B cell (primary cell): ENCODE measurements around the gene SLC25A25. TPM values are rescaled to one million over a fixed set of nuclear protein-coding genes. Genes with fewer than 3 reads are reported as not detected.

Experiments
- ATAC-seq: fragments of 200-7000 bp; cut with Tn5 transposase; one replicate; pipeline ENCODE4 v1.10.0; 2021; ENCODE audit warnings: low read depth, mild to moderate bottlenecking, moderate number of reproducible peaks, moderate library complexity
- CTCF ChIA-PET: fragments of 350-600 bp; sonication (Branson Sonifier 250); formaldehyde crosslinking; loops from one replicate; lab custom pipeline; 2021; ENCODE audit warnings: antibody characterized with exemption, inconsistent platforms; lab: Charles Lee
- POLR2A ChIA-PET: fragments of 350-600 bp; sonication (Branson Sonifier 250); formaldehyde crosslinking; loops from one replicate; lab custom pipeline; 2021; ENCODE audit warnings: antibody characterized with exemption; lab: Charles Lee
- DNase-seq: peaks from one replicate; pipeline ENCODE4 v3.0.0; 2013
- H2AFZ ChIP-seq: 2 replicates; pipeline ENCODE4 v1.6.1; 2012; ENCODE audit warnings: mild to moderate bottlenecking, low read depth, low read length; ENCODE audit not compliant: insufficient read depth, poor library complexity, severe bottlenecking
- H3K27ac ChIP-seq, 2 donors: 1 replicate in 1 of 2; 2 replicates in 1 of 2; pipeline ENCODE4 v1.5.1; 2012 to 2013; ENCODE audit warnings: low read length in 2 of 2, mild to moderate bottlenecking in 2 of 2, moderate library complexity in 1 of 2
- H3K27me3 ChIP-seq, 4 experiments: fragments of 200-600 bp in 1 of 4; sonication (generic) in 1 of 4; replicated peaks in 1 of 4; 1 replicate in 2 of 4; 2 replicates in 2 of 4; pipeline versions ENCODE4 v1.6.1 to v1.7.0; 2013 to 2016; ENCODE audit warnings: low read length in 3 of 4, mild to moderate bottlenecking in 2 of 4, mixed read lengths in 1 of 4, moderate library complexity in 1 of 4; ENCODE audit not compliant: insufficient read depth in 4 of 4, control insufficient read depth in 3 of 4; ENCODE audit errors: control extremely low read depth in 1 of 4
- H3K36me3 ChIP-seq, 2 experiments: replicated peaks in 1 of 2; 1 replicate in 1 of 2; 2 replicates in 1 of 2; pipeline versions ENCODE4 v1.6.1 to v1.7.1; 2013; ENCODE audit warnings: low read length in 1 of 2; ENCODE audit not compliant: insufficient read depth in 2 of 2, control insufficient read depth in 1 of 2; ENCODE audit errors: control extremely low read depth in 1 of 2, extremely low read depth in 1 of 2
- H3K4me1 ChIP-seq, 2 donors: fragments of 200-600 bp in 1 of 2; sonication (generic) in 1 of 2; 1 replicate in 1 of 2; 2 replicates in 1 of 2; pipeline versions ENCODE4 v1.5.1 to v1.6.1; 2013 to 2017; ENCODE audit warnings: low read length in 2 of 2; ENCODE audit not compliant: control insufficient read depth in 2 of 2, insufficient read depth in 2 of 2
- H3K4me2 ChIP-seq: replicated peaks from 2 replicates; pipeline ENCODE3; 2012; ENCODE audit warnings: mild to moderate bottlenecking, low read depth, low read length; ENCODE audit not compliant: poor library complexity, severe bottlenecking
- H3K4me3 ChIP-seq, 5 experiments: fragments of 200-600 bp in 1 of 5; sonication (generic) in 1 of 5; 1 replicate in 3 of 5; 2 replicates in 2 of 5; pipeline versions ENCODE4 v1.5.1 to v1.7.0; 2011 to 2016; ENCODE audit warnings: low read length in 4 of 5, mild to moderate bottlenecking in 4 of 5, low read depth in 2 of 5, control low read depth in 1 of 5, moderate library complexity in 1 of 5; ENCODE audit not compliant: insufficient read depth in 1 of 5; ENCODE audit errors: control extremely low read depth in 1 of 5, extremely low read depth in 1 of 5
- H3K79me2 ChIP-seq: fragments of 200-600 bp; sonication (generic); one replicate; pipeline ENCODE4 v1.6.0; 2016; ENCODE audit warnings: low read length; ENCODE audit not compliant: control insufficient read depth, insufficient read depth
- H3K9ac ChIP-seq: fragments of 200-600 bp; sonication (generic); 2 replicates; pipeline ENCODE4 v1.6.1; 2017; ENCODE audit warnings: mild to moderate bottlenecking, low read length, moderate library complexity
- H3K9me3 ChIP-seq, 3 donors: one replicate each; pipeline versions ENCODE4 v1.6.1 to v1.7.1; 2013; ENCODE audit warnings: low read length in 2 of 3; ENCODE audit not compliant: control insufficient read depth in 2 of 3, insufficient read depth in 1 of 3; ENCODE audit errors: control extremely low read depth in 1 of 3
- H4K20me1 ChIP-seq: 2 replicates; pipeline ENCODE4 v1.6.0; 2012; ENCODE audit warnings: mild to moderate bottlenecking, low read length; ENCODE audit not compliant: insufficient read depth, control insufficient read depth, poor library complexity, severe bottlenecking
- H3K27ac Mint-ChIP-seq: one replicate; pipeline ENCODE4 v1.8.0; 2021; ENCODE audit warnings: mixed read lengths
- H3K27me3 Mint-ChIP-seq: one replicate; pipeline ENCODE4 v1.8.0; 2021; ENCODE audit warnings: mixed read lengths
- H3K4me1 Mint-ChIP-seq: one replicate; pipeline ENCODE4 v1.8.0; 2021; ENCODE audit warnings: mixed read lengths
- H3K4me3 Mint-ChIP-seq: one replicate; pipeline ENCODE4 v1.8.0; 2021; ENCODE audit warnings: mixed read lengths
- H3K9me3 Mint-ChIP-seq: one replicate; pipeline ENCODE4 v1.8.0; 2022; ENCODE audit warnings: mixed read lengths; ENCODE audit not compliant: insufficient read depth
- EZH2 ChIP-seq: IDR thresholded peaks from 2 replicates; pipeline ENCODE4 v1.6.1; 2012; ENCODE audit warnings: borderline replicate concordance, low read depth, mild to moderate bottlenecking, moderate library complexity, low read length; ENCODE audit not compliant: insufficient read depth, poor library complexity, severe bottlenecking
- WGBS: methylation state at CpG from one replicate; pipeline ENCODE4 v1.1.5; 2013; ENCODE audit warnings: missing lambda C conversion rate; ENCODE audit not compliant: insufficient coverage; 5-methylcytosine and 5-hydroxymethylcytosine counted together
- intact Hi-C: fragments of 100-400 bp; cut with micrococcal nuclease; formaldehyde crosslinking; loops from one replicate; pipeline ENCODE4 v1.10.0; 2022
- polyA plus RNA-seq: library from polyadenylated mRNA; depleted of rRNA; stranded (reverse); fragments of >200 nt; gene quantifications from 2 replicates; pipeline ENCODE4 v1.2.3, GENCODE V29; 2012
- total RNA-seq, 2 donors: library from RNA; stranded (reverse); fragments of 120-200 nt in 1 of 2; gene quantifications; 1 replicate in 1 of 2; 2 replicates in 1 of 2; pipeline versions ENCODE4 v1.2.3 to v1.2.4, GENCODE V29; 2013 to 2022
- TF ChIP-seq, protein P1 (sequence below): fragments of 200-600 bp; IDR thresholded peaks from one replicate; pipeline ENCODE4 v1.8.0; 2022; ENCODE audit warnings: antibody characterized with exemption, mild to moderate bottlenecking

Gene SLC25A25
- total and polyA plus RNA-seq, 2 donors (not counting 1 experiment from before 2014, with no cell fraction given): 12.1 to 18.6 TPM

DNA sequence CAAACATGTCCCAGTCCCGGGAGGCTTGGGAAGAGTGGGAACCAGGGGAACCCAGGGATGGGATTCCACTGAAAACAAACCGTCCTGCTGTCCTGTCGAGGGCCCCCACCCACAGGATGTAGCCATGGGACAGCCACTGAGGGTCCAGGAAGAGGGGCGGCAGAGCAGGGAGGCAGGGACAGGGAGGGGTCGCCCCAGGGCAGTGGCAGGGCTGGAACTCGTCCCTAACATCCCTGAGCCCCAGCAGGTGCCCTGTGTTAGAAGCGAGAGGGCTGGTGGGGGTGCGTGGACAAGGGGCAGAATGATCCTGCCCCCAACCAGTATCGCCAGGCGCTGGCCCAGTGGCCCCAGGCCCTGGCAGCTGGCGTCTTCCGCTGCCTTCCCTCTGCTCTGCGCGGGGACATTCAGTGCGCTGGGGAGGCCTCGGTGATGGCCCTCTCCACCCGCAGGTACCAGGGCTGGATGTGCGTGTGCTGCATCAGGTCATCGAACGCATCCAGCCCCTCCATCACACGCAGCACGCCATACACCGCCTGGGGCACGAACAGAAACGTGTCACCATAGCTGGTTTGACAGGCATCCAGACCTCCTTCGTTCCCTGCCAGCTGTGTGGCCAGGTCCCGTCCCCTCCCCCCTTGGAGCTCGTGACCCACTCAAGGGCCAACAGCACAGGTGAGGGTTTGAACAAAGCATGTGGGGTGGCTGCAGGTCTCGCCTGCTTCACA, 52.9 kb downstream of the SLC25A25 start:
- peaks cover 32% of the 10 kb centered on the region for H3K4me1 Mint-ChIP-seq
- ChIA-PET POLR2A (no interaction called here), CTCF (no interaction called here)
- TF ChIP-seq EZH2: no peak
- TF ChIP-seq, protein P1, sequence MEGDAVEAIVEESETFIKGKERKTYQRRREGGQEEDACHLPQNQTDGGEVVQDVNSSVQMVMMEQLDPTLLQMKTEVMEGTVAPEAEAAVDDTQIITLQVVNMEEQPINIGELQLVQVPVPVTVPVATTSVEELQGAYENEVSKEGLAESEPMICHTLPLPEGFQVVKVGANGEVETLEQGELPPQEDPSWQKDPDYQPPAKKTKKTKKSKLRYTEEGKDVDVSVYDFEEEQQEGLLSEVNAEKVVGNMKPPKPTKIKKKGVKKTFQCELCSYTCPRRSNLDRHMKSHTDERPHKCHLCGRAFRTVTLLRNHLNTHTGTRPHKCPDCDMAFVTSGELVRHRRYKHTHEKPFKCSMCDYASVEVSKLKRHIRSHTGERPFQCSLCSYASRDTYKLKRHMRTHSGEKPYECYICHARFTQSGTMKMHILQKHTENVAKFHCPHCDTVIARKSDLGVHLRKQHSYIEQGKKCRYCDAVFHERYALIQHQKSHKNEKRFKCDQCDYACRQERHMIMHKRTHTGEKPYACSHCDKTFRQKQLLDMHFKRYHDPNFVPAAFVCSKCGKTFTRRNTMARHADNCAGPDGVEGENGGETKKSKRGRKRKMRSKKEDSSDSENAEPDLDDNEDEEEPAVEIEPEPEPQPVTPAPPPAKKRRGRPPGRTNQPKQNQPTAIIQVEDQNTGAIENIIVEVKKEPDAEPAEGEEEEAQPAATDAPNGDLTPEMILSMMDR: no peak
- ATAC-seq (no peak), DNase-seq (no peak)
- Histone ChIP-seq H4K20me1 (peaks cover 23% of the 10 kb centered on the region), H3K9me3 (peaks cover 0 to 5% (median 0%) of the 10 kb centered on the region in 3 donors), H3K4me1 (peaks cover 29 to 36% of the 10 kb centered on the region in 2 donors), H3K9ac (no peak overlapping the region), H3K4me2 (no peak overlapping the region), H3K36me3 (peaks cover 0 to 34% of the 10 kb centered on the region in 2 experiments), H3K27ac (no peak overlapping the region), H3K79me2 (peaks cover 22% of the 10 kb centered on the region), H3K4me3 (no peak overlapping the region), H3K27me3 (no peaks in the 10 kb centered on the region), H2AFZ (no peak overlapping the region)
- intact Hi-C loops: loop anchor here (10.0 kb wide), 1 partner anchor 346 kb away; the partner anchor contains the start of gene SH2D3C
- no peaks in the 10 kb centered on the region for H3K9me3 Mint-ChIP-seq
- H3K4me3 Mint-ChIP-seq: no peak overlapping the region
- H3K27ac Mint-ChIP-seq: no peak overlapping the region
- WGBS: 93% methylated on average over 27 of the region's 29 CpGs
- H3K27me3 Mint-ChIP-seq: no peaks in the 10 kb centered on the region

DNA sequence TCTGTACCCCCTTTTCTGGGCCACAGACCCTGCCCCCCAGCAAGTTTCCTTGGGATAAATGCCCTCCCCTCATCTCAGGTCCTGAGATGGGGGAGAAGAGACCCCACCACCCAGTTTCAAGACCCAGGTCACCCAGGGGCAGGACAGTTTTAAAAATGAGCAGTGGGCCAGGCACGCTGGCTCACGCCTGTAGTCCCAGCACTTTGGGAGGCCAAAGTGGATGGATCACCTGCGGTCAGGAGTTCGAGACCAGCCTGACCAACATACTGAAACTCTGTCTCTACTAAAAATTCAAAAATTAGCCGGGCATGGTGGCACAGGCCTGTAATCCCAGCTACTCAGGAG, 53.4 kb downstream of the SLC25A25 start:
- Mint-ChIP-seq H3K27me3 (no peaks in the 10 kb centered on the region), H3K27ac (no peak overlapping the region), H3K4me1 (peaks cover 32% of the 10 kb centered on the region), H3K4me3 (no peak overlapping the region), H3K9me3 (no peaks in the 10 kb centered on the region)
- DNase-seq (no peak), ATAC-seq (no peak)
- no peak overlapping the region for H2AFZ ChIP-seq
- intact Hi-C loops: loop anchor here (10.0 kb wide), 1 partner anchor 347 kb away; the partner anchor contains the start of gene SH2D3C
- no peaks in the 10 kb centered on the region for H3K27me3 ChIP-seq
- peaks cover 27% of the 10 kb centered on the region for H3K79me2 ChIP-seq
- peaks cover 0 to 34% of the 10 kb centered on the region in 2 experiments for H3K36me3 ChIP-seq
- no peak overlapping the region for H3K4me2 ChIP-seq
- TF ChIP-seq, protein P1: no peak
- no peak for TF ChIP-seq EZH2
- ChIA-PET POLR2A (no interaction called here), CTCF (no interaction called here)
- no peaks in the 10 kb centered on the region for H3K9me3 ChIP-seq
- H3K27ac ChIP-seq: no peak overlapping the region
- WGBS: 85% methylated on average over 5 of the region's 5 CpGs
- H3K4me1 ChIP-seq: peaks cover 29 to 36% of the 10 kb centered on the region in 2 donors
- no peak overlapping the region for H3K9ac ChIP-seq
- peaks cover 27% of the 10 kb centered on the region for H4K20me1 ChIP-seq
- H3K4me3 ChIP-seq: no peak overlapping the region
